HT-29 (cell line): ENCODE measurements around the gene LCMT2. TPM values are rescaled to one million over a fixed set of nuclear protein-coding genes. Genes with fewer than 3 reads are reported as not detected.
"Not testable (repeated sequence)": the region's sequence is repeated elsewhere in the genome, so short reads cannot be mapped to it uniquely, and the experiment has no call there.

Experiments
- DNase-seq: peaks from one replicate; pipeline ENCODE4 v3.0.0-alpha.2; 2015; ENCODE audit warnings: low spot score
- total RNA-seq: library from RNA; depleted of rRNA; stranded (reverse); fragments of >200 nt; shearing (Covaris generic); gene quantifications from 2 replicates; pipeline ENCODE4 v1.2.3, GENCODE V29; 2014

Gene LCMT2
- total RNA-seq, 1 experiment from 2014 or later: 12.9 TPM

GRCh38 chr15:43316016-43316970 is 14.1 kb downstream of the LCMT2 start:
- DNase-seq: no peak

DNA sequence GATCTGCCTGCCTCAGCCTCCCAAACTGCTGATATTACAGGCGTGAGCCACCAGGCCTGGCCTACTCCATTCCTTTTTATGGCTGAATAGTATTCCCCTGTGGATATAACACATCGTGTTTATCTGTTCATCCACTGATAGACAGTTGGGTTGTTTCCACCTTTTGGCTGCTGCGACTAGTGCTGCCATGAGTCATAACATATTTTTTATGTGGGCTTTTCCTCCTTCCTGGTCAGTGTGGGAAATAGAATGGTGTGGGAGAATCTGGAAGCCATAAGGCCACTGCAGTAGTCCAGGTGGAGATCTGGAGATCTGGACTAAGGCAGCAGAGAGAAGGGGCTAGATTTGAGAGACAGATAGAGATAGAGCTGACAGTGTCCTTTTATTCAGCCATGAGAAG is 16.2 kb downstream of the LCMT2 start:
- peak; percentile 17 for DNase-seq

GRCh38 chr15:43312378-43312777 is 18.0 kb downstream of the LCMT2 start:
- DNase-seq: no peak

DNA sequence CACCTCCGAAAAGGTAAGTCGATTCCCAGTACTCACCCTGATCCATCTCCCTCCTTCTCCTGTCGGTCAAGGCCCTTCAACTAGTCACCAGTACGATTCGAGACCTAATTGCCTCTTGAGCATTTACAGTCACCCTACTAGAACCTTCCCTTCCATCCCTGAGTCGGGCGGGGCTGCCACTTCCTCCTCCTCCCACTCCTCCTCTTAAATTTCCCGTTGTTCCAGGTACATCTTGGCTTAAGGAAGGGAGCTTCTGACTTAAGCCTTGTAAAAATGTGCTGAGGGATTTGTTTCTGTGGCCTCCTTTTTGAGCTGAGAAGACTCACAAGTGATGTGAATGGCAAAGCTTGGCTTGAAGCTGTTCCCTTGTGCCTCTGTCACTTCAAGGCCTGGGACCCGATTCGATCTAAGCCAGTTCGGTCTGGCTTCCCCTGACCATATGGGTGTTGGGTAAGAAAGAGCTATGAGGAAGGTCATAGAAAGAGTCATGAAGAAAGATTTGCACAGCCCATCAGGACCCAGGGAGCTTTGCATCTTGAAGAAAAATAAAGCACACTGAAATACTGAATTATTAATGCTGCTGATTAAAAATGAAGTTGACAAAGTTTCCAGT is 28.1 kb downstream of the LCMT2 start, which contains the start of gene TGM7:
TGM7 (minus strand) TSS at position 51 of the 613 bp plus-strand sequence.
- no peak for DNase-seq

GRCh38 chr15:43299884-43300283 is 30.5 kb downstream of the LCMT2 start:
- no peak for DNase-seq

DNA sequence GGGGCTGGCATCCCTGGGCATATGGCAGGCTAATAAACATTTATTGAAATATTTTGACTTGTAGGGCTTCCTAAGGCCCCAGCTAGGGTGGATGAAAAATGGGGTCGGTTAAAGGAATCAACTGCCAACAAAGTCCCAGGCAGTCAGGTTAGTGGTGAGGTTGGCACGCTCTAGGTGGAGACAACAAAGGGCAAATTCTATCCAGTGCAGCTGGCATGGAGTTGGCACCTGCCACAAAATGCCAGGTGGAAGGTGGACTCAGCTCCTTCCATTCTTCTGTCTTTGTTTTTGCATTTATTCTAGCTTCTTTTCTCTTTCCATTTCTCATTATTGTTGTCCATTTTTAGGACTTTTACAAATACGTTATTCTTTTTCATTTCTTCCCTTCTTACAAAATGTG is 31.0 kb downstream of the LCMT2 start:
- no peak for DNase-seq

GRCh38 chr15:43294091-43294706 is 36.2 kb downstream of the LCMT2 start:
- DNase-seq: peak; percentile 17

- DNase-seq: no peak
Measured at GRCh38 chr15:43293432-43293831, 36.9 kb downstream of the LCMT2 start.

DNA sequence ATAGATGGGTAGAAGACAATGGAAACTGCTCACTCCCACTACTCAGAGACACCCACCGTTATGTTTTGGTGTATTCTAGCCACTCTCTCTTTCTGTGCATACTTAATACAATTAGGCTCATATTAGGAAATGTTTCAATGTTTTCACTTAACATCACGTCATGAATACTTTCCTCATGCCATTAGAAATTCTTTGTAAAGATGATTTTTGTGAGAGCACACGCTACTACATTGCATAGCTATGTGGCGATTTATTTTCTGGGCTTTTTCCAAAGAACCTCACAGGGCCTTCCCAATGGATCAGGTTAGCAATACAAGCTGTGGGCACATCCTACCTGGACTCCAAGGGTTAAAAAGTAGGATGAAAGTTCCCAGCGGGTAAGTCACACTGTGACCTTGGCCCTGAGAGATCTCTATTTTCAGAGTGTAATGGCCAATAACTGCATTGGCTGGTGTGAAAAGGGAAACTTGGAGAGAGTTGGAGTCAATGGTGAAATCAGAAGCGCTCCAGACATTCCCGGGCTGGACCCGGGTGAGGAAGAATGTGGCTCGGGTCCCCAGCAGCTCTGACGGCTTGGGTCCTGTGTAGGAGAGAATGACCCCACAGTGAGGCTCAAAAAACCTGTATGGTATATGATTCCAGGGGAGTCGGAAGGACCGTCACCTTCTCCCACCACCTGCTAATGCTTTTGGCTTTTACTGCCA is 37.8 kb downstream of the LCMT2 start:
- no peak for DNase-seq

DNA sequence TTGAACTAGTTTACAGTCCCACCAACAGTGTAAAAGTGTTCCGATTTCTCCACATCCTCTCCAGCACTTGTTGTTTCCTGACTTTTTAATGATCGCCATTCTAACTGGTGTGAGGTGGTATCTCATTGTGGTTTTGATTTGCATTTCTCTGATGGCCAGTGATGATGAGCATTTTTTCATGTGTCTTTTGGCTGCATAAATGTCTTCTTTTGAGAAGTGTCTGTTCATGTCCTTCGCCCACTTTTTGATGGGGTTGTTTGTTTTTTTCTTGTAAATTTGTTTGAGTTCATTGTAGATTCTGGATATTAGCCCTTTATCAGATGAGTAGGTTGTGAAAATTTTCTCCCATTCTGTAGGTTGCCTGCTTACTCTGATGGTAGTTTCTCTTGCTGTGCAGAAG is 40.7 kb downstream of the LCMT2 start:
- not testable (repeated sequence) for DNase-seq

DNA sequence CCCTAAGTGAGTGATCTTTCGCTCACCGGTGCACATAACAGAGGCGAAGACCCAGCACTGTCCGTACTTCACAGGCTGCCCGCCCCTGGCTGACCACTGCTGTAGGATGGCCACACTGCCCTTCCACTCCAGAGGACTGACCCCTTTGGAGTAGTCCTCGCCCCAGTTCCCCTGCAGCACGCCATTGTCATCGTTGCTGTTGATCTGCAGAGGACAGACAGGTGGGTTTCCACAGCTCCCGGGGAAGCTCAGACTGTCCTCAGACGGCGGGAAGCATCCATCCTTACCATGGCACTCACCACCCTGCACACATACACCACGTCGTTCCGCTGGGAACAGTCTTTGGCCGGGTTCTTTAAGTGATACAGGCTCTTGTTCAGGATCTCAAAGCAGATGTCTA is 43.1 kb downstream of the LCMT2 start:
- DNase-seq: no peak

- DNase-seq: no peak
Measured at GRCh38 chr15:43286074-43286473, 44.3 kb downstream of the LCMT2 start.

DNA sequence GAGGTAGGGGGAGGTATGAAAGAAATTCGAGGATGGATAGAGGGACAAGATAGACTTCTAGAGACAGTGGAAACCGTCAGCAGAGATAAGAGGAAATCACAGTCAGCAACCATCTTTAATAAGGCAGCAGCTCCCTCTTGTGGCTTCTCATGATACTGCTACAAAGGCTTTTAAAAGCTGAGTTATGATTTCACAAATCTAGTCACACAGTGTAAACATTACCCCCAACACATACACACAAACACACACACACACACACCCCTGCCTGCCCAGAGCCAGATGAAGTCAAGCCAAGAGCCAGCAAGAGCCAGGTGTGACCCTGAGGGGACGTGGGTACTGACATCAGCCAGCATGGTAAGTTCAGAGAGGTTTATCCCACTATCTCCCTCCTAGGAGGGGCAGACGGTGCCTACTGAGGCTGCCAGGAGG is 44.8 kb downstream of the LCMT2 start:
- DNase-seq: peak; percentile 95

- no peak for DNase-seq
Measured at GRCh38 chr15:43283526-43283925, 46.8 kb downstream of the LCMT2 start.

GRCh38 chr15:43281926-43282602 is 48.3 kb downstream of the LCMT2 start:
- no peak for DNase-seq

DNA sequence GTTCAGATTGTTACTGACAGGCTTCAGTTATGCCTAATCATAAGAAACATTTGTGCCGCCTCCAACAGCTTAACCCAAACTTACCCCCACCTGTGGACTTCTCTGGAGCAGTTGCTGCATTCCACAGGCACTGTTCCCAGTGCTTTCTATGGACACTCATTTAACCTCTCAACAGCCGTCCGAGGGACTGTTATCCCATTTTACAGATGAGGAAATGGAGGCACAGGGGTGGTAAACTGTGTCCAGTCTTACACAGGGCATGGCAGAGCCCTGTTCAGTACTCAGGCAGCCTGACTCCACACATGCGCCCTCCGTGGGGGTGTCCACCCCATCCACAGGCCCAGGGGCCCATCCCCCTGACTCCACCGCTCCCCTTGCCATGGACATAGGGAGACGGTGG is 49.4 kb downstream of the LCMT2 start:
- DNase-seq: no peak

GRCh38 chr15:43279496-43279895 is 50.9 kb downstream of the LCMT2 start:
- DNase-seq: no peak

DNA sequence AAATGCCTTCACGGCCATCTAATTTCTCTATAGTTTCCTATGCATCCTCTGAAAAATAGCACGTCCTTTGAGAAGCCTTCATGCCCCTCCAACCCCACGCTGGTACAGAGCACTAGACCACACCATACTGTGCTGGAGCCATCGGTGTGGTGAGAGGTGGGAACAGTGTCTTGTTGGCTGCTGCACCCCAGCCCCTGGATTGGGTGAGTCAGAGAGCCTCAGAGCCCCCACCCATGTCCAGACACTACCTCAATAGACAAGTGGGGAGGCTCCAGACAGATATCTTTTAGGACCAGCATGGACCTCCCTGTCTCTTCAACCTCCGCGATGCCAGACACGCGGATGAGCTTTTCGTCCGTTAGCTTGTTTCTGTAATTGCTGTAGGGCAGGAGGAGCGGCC is 51.5 kb downstream of the LCMT2 start:
- no peak for DNase-seq

GRCh38 chr15:43277901-43278300 is 52.5 kb downstream of the LCMT2 start:
- DNase-seq: no peak

GRCh38 chr15:43277231-43277823 is 53.0 kb downstream of the LCMT2 start:
- DNase-seq: no peak
